Measurements from ENCODE around the gene PTPRH. TPM values are rescaled to one million over a fixed set of nuclear protein-coding genes. Genes with fewer than 3 reads are reported as not detected.

Gene PTPRH
- total RNA-seq, 4 donors from 2014 or later, result 0.22 to 1.3 (median 0.52) TPM

DNA sequence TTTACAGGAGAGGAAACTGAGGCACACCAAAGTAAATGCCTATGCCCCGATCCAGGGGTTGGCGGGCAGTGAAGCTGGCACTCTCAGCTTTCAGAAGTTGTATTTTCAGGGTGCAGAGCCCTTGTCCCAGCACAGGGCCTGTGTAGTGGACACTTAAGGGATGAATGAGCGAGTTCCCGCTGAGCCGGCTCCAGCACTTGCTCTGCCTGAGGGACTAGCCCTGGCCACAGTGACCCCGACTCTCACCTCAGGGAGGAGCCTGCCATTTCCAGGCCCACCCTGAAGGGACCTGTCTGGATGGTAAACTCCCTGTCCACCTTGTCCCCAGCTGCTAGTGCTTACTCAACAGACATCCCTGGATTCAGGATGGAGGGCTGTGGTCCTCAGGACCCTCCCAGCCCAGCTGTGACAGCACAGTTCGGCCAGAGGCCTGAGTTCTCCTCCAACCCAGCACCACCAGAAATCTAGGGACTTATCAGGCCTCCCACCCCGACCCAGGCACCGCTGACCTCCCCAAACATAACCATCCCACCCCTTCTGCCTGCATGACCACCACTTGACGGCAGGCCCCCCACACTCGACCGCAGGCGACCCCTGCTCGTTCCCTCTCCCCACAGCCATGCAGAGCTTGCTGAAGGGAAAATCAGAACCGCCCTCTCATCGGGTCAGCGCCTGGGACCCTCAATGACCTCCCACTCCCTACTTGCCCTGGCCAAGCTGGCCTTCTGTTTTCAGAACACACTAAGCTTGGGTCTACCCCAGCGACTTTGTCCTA, 41.1 kb upstream of the PTPRH start:
- no peak overlapping the region for H3K4me3 ChIP-seq (ENCODE audit: low read depth, poor library complexity, severe bottlenecking)
- TF ChIP-seq, protein P1, sequence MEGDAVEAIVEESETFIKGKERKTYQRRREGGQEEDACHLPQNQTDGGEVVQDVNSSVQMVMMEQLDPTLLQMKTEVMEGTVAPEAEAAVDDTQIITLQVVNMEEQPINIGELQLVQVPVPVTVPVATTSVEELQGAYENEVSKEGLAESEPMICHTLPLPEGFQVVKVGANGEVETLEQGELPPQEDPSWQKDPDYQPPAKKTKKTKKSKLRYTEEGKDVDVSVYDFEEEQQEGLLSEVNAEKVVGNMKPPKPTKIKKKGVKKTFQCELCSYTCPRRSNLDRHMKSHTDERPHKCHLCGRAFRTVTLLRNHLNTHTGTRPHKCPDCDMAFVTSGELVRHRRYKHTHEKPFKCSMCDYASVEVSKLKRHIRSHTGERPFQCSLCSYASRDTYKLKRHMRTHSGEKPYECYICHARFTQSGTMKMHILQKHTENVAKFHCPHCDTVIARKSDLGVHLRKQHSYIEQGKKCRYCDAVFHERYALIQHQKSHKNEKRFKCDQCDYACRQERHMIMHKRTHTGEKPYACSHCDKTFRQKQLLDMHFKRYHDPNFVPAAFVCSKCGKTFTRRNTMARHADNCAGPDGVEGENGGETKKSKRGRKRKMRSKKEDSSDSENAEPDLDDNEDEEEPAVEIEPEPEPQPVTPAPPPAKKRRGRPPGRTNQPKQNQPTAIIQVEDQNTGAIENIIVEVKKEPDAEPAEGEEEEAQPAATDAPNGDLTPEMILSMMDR (IDR thresholded peaks at IDR 0.05), result no peak
- no peak for TF ChIP-seq POLR2A (IDR thresholded peaks at IDR 0.05)
- intact Hi-C loops (cut with DNase I; ENCODE audit: low total_unique reads), result no loop called here
- DNase-seq (ENCODE audit: low spot score in 2 of 2), result no peak
- WGBS, 2 donors, result 93 to 95% methylated on average over 18 of the region's 18 CpGs

DNA sequence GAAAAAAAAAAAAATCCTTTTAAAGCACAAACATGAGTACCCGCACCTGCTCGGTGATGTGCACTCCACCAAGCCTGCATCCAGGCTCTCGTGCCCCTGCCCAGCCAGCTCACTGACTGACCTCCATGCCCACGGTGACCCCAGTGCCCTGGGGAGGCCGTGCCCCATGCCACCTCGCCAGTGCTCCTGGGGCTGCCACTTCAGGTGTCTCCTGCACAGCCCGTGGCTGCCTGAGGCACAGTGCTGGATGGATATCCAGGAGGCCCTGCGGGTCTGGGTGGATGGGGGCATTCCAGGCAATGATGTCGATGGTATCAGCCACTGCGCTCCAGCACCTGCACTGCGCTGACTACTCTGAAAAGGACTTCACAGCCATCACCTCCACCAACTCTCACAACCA, 40.5 kb upstream of the PTPRH start:
- intact Hi-C loops (cut with DNase I; ENCODE audit: low total_unique reads), result no loop called here
- H3K4me3 ChIP-seq (ENCODE audit: low read depth, poor library complexity, severe bottlenecking), result no peak overlapping the region
- 90 to 95% methylated on average over 9 to 11 of the region's 11 CpGs for WGBS, 2 donors
- TF ChIP-seq POLR2A (IDR thresholded peaks at IDR 0.05), result no peak
- TF ChIP-seq, protein P1 (IDR thresholded peaks at IDR 0.05), result no peak
- no peak for DNase-seq (ENCODE audit: low spot score in 2 of 2)

DNA sequence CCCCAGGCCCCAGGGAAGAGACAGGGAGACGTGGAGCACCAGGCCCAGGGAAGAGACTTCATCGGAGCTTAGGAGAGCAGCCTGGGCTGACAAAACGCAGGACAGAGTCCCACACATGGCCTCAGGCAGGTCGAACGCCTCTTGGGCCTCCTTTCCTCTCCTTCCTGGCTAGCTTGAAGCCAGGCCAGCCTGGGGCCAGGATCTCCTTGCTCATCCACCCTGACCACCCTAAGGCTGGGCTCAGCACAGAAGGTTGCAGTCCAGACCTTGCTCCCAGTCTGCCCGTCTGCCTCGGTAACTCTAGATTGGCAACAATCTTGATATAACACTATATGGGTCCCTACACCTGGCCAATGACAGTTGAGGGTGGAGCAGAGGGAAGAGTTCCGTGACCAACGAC, 39.4 kb upstream of the PTPRH start:
- no peak for TF ChIP-seq POLR2A (IDR thresholded peaks at IDR 0.05)
- TF ChIP-seq, protein P1 (IDR thresholded peaks at IDR 0.05), result no peak
- H3K4me3 ChIP-seq (ENCODE audit: low read depth, poor library complexity, severe bottlenecking), result no peak overlapping the region
- DNase-seq (ENCODE audit: low spot score in 2 of 2), result no peak
- WGBS, 2 donors, result 76 to 81% methylated on average over 9 of the region's 9 CpGs
- intact Hi-C loops (cut with DNase I; ENCODE audit: low total_unique reads), result no loop called here

DNA sequence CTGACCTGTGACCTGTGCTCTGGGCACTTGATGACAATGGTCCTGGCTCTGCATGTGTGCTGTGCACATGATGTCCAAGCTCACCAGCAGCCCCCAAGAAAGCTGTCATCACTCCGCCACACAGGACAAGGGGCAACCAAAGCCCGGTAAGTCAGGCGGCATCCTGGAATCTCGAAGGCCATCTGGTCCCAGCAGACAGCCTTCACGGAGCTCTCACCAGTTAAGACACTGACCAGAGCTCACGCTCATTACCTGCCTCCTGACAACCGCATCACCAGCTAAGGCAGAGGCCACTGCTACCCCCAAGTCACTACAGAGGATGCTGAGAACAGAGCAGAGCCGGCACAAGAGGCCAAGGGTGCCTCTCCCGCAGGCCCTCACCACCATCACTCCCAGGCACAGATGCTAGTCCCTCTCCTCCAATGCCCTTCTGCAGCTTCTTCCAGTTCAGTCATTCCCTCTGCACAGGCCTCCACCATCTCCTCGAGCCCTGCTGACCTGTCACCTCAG, 38.9 kb upstream of the PTPRH start:
- intact Hi-C loops (cut with DNase I; ENCODE audit: low total_unique reads), result no loop called here
- H3K4me3 ChIP-seq (ENCODE audit: low read depth, poor library complexity, severe bottlenecking), result no peak overlapping the region
- TF ChIP-seq POLR2A (IDR thresholded peaks at IDR 0.05), result no peak
- TF ChIP-seq, protein P1 (IDR thresholded peaks at IDR 0.05), result no peak
- DNase-seq (ENCODE audit: low spot score in 2 of 2), result no peak
- WGBS, 2 donors, result 81 to 82% methylated on average over 10 of the region's 10 CpGs

DNA sequence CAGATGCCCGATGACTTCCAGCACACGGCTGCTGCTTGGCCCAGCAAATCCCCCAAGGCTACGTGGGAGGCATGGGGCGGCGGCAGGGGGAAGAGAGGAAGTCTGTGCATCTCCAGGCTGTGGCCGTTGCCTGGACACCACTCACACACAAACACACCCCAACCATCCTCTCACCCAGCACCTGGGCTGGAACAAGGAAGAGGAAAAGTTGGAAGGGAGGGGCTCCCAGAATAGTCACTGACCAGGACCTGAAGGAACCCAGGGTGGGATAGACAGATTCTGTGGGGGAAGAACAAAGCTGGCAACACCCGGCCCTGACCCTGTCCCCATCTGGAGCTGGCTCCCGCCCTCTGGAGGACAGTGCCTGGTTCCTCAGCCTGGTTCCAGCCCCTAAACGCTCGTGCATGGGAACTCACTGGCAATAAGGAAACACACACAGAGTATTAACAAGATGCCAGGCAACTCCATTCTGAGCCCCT, 38.4 kb upstream of the PTPRH start:
- H3K4me3 ChIP-seq (ENCODE audit: low read depth, poor library complexity, severe bottlenecking), result no peak overlapping the region
- WGBS, 2 donors, result 21 to 26% methylated on average over 10 of the region's 10 CpGs
- intact Hi-C loops (cut with DNase I; ENCODE audit: low total_unique reads), result no loop called here
- DNase-seq (ENCODE audit: low spot score in 2 of 2), result no peak
- TF ChIP-seq, protein P1 (IDR thresholded peaks at IDR 0.05), result no peak
- TF ChIP-seq POLR2A (IDR thresholded peaks at IDR 0.05), result no peak

Measured in lower leg skin (tissue), 4 donors.